A549 (cell line): ENCODE data around the gene LGMN. TPM values are rescaled to one million over a fixed set of nuclear protein-coding genes. Genes with fewer than 3 reads are reported as not detected.

Experiments
- ATAC-seq, 2 experiments: fragments of 200-7000 bp in 1 of 2; fragments of >200 bp in 1 of 2; cut with Nextera tagmentation in 1 of 2; cut with Tn5 transposase in 1 of 2; 3 replicates each; pipeline versions ENCODE4 v1.8.0 to v1.9.1; 2018 to 2020; ENCODE audit warnings: mild to moderate bottlenecking in 1 of 2, moderate library complexity in 1 of 2
- CTCF ChIA-PET: fragments of 300-600 bp; sonication (Branson Sonifier 250); formaldehyde crosslinking; extraction: SDS; loops from one replicate; lab custom pipeline; 2021; ENCODE audit warnings: antibody characterized with exemption, inconsistent platforms; lab: Yijun Ruan, JAX
- POLR2A ChIA-PET: fragments of 350-600 bp; formaldehyde crosslinking; extraction: SDS; loops from one replicate; lab custom pipeline; 2021; ENCODE audit warnings: antibody characterized with exemption, inconsistent platforms; lab: Yijun Ruan, JAX
- DNase-seq, 2 experiments: peaks; one replicate each; pipeline versions ENCODE4 v3.0.0 to v3.0.0-alpha.2; 2011 to 2016; ENCODE audit warnings: low read depth in 1 of 2, low spot score in 1 of 2
- FAIRE-seq: peaks from 2 replicates; lab custom pipeline; 2011; peaks lifted over from hg19 to GRCh38; lab: Jason Lieb, UNC
- H3K27ac ChIP-seq, 2 experiments: fragments of >200 bp; sonication (Bioruptor Twin); formaldehyde crosslinking; 3 replicates each; pipeline ENCODE4 v1.5.1; 2016 to 2017
- H3K4me1 ChIP-seq: fragments of >200 bp; sonication (Bioruptor Twin); formaldehyde crosslinking; 3 replicates; pipeline ENCODE4 v1.6.1; 2016
- H3K4me2 ChIP-seq: fragments of >200 bp; sonication (Bioruptor Twin); formaldehyde crosslinking; 3 replicates; pipeline ENCODE4 v1.6.1; 2016
- H3K4me3 ChIP-seq: fragments of >200 bp; sonication (Bioruptor Twin); formaldehyde crosslinking; 3 replicates; pipeline ENCODE4 v1.5.1; 2016
- H3K9me3 ChIP-seq: fragments of >200 bp; sonication (Bioruptor Twin); formaldehyde crosslinking; 3 replicates; pipeline ENCODE4 v1.6.1; 2016
- CTCF ChIP-seq: fragments of >200 bp; sonication (Bioruptor Twin); formaldehyde crosslinking; IDR thresholded peaks from 3 replicates; pipeline ENCODE4 v1.5.1; 2016
- EHMT2 ChIP-seq: fragments of 200-600 bp; sonication (generic); IDR thresholded peaks from 2 replicates; pipeline ENCODE4 v1.6.1; 2016; ENCODE audit warnings: antibody characterized with exemption, low read depth, mild to moderate bottlenecking, moderate library complexity
- ELK1 ChIP-seq: fragments of 150-350 bp; IDR thresholded peaks from 2 replicates; pipeline ENCODE4 v1.6.1; 2014; ENCODE audit warnings: low read depth, mild to moderate bottlenecking, low read length
- ESRRA ChIP-seq: fragments of 150-350 bp; IDR thresholded peaks from 2 replicates; pipeline ENCODE4 v1.6.1; 2014; ENCODE audit warnings: mild to moderate bottlenecking, low read length, borderline replicate concordance
- HDAC2 ChIP-seq: fragments of 200-600 bp; sonication (generic); IDR thresholded peaks from 2 replicates; pipeline ENCODE4 v1.6.1; 2016
- HEYL ChIP-seq: fragments of 250-450 bp; sonication (Bioruptor Pico); IDR thresholded peaks from 2 replicates; pipeline ENCODE4 v1.8.0; 2021; ENCODE audit warnings: mild to moderate bottlenecking, moderate library complexity
- HOXB13 ChIP-seq: fragments of 250-450 bp; sonication (Bioruptor Pico); IDR thresholded peaks from 2 replicates; pipeline ENCODE4 v1.5.0; 2020; ENCODE audit warnings: low read depth, mild to moderate bottlenecking, moderate library complexity
- JUN ChIP-seq, 2 experiments: fragments of >200 bp; sonication (Bioruptor Twin); formaldehyde crosslinking; IDR thresholded peaks; 2 replicates in 1 of 2; 3 replicates in 1 of 2; pipeline ENCODE4 v1.6.1; 2016 to 2017
- MAX ChIP-seq: IDR thresholded peaks from 2 replicates; pipeline ENCODE4 v1.6.1; 2012
- PBX3 ChIP-seq: IDR thresholded peaks from 2 replicates; pipeline ENCODE4 v1.6.1; 2012
- POLR2AphosphoS2 ChIP-seq: conservative IDR thresholded peaks from 2 replicates; pipeline ENCODE4 v1.6.1; 2012; ENCODE audit warnings: low read length, improper control_type of control experiment, inconsistent platforms
- REST ChIP-seq: fragments of 200-600 bp; sonication (generic); IDR thresholded peaks from 2 replicates; pipeline ENCODE4 v1.6.1; 2016; ENCODE audit warnings: antibody characterized with exemption, mild to moderate bottlenecking, moderate library complexity
- ZFP36 ChIP-seq: fragments of 450-650 bp; IDR thresholded peaks from 2 replicates; pipeline ENCODE4 v1.6.1; 2014; ENCODE audit warnings: borderline replicate concordance; ENCODE audit not compliant: partially characterized antibody
- WGBS: methylation state at CpG from one replicate; pipeline ENCODE4 v1.1.6; 2017; ENCODE audit errors: missing lambda C conversion rate; 5-methylcytosine and 5-hydroxymethylcytosine counted together
- polyA plus RNA-seq, 4 experiments: library from polyadenylated mRNA; depleted of rRNA in 3 of 4; stranded (reverse); fragments of >200 nt; fragmentation: RNase III in 1 of 4; extraction: RNeasy Plus Mini Kit Qiagen cat#74134 plus additional on column Dnase treatment in 1 of 4; gene quantifications; 2 replicates in 3 of 4; 3 replicates in 1 of 4; pipeline ENCODE4 v1.2.3, GENCODE V29; 2011 to 2017

LGMN gene
- polyA plus RNA-seq, 2 of the 4 experiments (the other 2 are of a cell fraction): 70.4 to 106 TPM

- Histone ChIP-seq H3K27ac (no peak overlapping the region), H3K9me3 (no peaks in the 10 kb centered on the region), H3K4me1 (no peaks in the 10 kb centered on the region), H3K4me2 (no peak overlapping the region), H3K4me3 (no peak overlapping the region)
- FAIRE-seq (no peak), ATAC-seq (no peak), DNase-seq (no peak)
- ChIA-PET CTCF (interaction anchor here (2.5 kb wide), 1 partner anchor 29 kb away, joined by 11 read pairs; no protein-coding TSS in a partner anchor), POLR2A (no interaction called here)
- no peak for TF ChIP-seq REST
- TF ChIP-seq POLR2AphosphoS2: no peak
- TF ChIP-seq ZFP36: no peak
- TF ChIP-seq ELK1: no peak
- 80% methylated on average over 3 of the region's 3 CpGs for WGBS
Measured at GRCh38 chr14:92755495-92755894, 7.1 kb upstream of the LGMN start.

GRCh38 chr14:92754966-92755365, 6.5 kb upstream of the LGMN start:
- no peak for FAIRE-seq
- CTCF ChIA-PET: interaction anchor here (0.5 to 2.5 kb wide), 3 partner anchors 11 to 29 kb away, joined by 3 to 11 read pairs (median 4); no protein-coding TSS in a partner anchor

GRCh38 chr14:92753250-92753649, 4.8 kb upstream of the LGMN start:
- Histone ChIP-seq H3K9me3 (no peaks in the 10 kb centered on the region), H3K27ac (no peak overlapping the region), H3K4me1 (no peaks in the 10 kb centered on the region), H3K4me2 (no peak overlapping the region), H3K4me3 (no peak overlapping the region)
- FAIRE-seq: no peak
- WGBS: 73% methylated on average over 5 of the region's 5 CpGs
- DNase-seq: no peak
- POLR2A ChIA-PET: no interaction called here
- no peak for ATAC-seq
- TF ChIP-seq HOXB13: no peak
- no peak for TF ChIP-seq EHMT2
- no peak for TF ChIP-seq CTCF
- TF ChIP-seq HDAC2: no peak
- CTCF ChIA-PET: interaction anchor here (0.6 to 2.5 kb wide), 3 partner anchors 27 to 1242 kb away, joined by 3 to 11 read pairs (median 4); no protein-coding TSS in a partner anchor

More at GRCh38 chr14:92754966-92755365, 6.5 kb upstream of the LGMN start:
- Histone ChIP-seq H3K4me1 (no peaks in the 10 kb centered on the region), H3K4me2 (no peak overlapping the region), H3K27ac (no peak overlapping the region), H3K9me3 (no peaks in the 10 kb centered on the region), H3K4me3 (no peak overlapping the region)
- no peak for TF ChIP-seq MAX
- no peak for TF ChIP-seq PBX3
- TF ChIP-seq ESRRA: no peak
- TF ChIP-seq HEYL (CRISPR knock-in tag): no peak
- TF ChIP-seq JUN (IDR thresholded peaks at IDR 0.05): no peak
- DNase-seq (no peak), ATAC-seq (no peak)
- POLR2A ChIA-PET: no interaction called here
- 78% methylated on average over 1 of the region's 1 CpG for WGBS
